ENCODE measurements around the gene MED10.

DNA sequence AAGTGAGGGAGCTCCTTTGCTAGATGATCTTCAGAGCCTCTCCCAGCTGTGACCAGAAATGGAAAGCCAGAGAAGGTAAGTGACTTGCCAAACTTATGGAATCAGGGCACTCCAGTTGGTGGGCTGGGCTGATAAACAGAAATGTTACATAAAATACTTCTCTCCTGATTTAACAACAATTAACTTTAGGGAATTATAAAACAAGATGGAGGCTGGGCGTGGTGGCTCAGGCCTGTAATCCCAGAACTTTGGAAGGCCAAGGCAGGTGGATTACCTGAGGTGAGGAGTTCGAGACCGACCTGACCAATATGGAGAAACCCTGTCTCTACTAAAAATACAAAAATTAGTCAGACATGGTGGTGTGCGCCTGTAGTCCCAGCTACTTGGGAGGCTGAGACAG, 899 bp upstream of the MED10 start:
- TF ChIP-seq, protein P1, sequence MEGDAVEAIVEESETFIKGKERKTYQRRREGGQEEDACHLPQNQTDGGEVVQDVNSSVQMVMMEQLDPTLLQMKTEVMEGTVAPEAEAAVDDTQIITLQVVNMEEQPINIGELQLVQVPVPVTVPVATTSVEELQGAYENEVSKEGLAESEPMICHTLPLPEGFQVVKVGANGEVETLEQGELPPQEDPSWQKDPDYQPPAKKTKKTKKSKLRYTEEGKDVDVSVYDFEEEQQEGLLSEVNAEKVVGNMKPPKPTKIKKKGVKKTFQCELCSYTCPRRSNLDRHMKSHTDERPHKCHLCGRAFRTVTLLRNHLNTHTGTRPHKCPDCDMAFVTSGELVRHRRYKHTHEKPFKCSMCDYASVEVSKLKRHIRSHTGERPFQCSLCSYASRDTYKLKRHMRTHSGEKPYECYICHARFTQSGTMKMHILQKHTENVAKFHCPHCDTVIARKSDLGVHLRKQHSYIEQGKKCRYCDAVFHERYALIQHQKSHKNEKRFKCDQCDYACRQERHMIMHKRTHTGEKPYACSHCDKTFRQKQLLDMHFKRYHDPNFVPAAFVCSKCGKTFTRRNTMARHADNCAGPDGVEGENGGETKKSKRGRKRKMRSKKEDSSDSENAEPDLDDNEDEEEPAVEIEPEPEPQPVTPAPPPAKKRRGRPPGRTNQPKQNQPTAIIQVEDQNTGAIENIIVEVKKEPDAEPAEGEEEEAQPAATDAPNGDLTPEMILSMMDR (IDR thresholded peaks at IDR 0.05; ENCODE audit: low read length) = no peak
- no peak for TF ChIP-seq EZH2 (IDR thresholded peaks at IDR 0.05; ENCODE audit: borderline replicate concordance, low read length)
